Measurements from ENCODE around the gene EPHA4. TPM values are rescaled to one million over a fixed set of nuclear protein-coding genes. Genes with fewer than 3 reads are reported as not detected.

The EPHA4 gene
- polyA plus RNA-seq, 2 of the 4 experiments (the other 2 are of a cell fraction), result 0.54 to 1.1 TPM

DNA sequence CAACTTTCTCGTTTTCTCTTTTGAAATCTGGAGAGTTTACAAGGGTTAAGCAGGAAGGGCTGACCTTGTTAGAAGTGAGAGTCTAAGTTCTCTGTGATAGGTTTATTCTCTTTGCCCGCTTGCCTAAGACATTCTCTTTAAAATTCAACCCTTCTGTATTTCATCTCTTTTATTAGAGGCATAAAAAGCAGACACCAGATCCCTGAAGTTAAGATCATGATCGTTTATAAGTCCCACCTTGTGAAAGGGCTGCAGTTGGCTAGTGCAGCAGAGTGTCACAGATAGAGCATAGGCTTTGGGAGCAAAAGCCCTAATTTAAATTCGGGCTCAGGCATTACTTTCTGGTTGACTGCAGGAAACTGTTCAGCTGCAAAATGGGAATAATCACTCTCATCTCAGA, 181.2 kb downstream of the EPHA4 start:
- H3K27ac ChIP-seq, result no peak overlapping the region
- H3K4me1 ChIP-seq, result no peaks in the 10 kb centered on the region
- WGBS (ENCODE audit: missing lambda C conversion rate), result 16% methylated on average over 4 of the region's 4 CpGs
- TF ChIP-seq, protein P1, sequence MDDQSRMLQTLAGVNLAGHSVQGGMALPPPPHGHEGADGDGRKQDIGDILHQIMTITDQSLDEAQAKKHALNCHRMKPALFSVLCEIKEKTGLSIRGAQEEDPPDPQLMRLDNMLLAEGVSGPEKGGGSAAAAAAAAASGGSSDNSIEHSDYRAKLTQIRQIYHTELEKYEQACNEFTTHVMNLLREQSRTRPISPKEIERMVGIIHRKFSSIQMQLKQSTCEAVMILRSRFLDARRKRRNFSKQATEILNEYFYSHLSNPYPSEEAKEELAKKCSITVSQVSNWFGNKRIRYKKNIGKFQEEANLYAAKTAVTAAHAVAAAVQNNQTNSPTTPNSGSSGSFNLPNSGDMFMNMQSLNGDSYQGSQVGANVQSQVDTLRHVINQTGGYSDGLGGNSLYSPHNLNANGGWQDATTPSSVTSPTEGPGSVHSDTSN (IDR thresholded peaks at IDR 0.05), result no peak
- TF ChIP-seq TFCP2L1 (CRISPR knock-in tag; IDR thresholded peaks at IDR 0.05) (no peak), RARB (CRISPR knock-in tag; IDR thresholded peaks at IDR 0.05) (no peak), HOXB13 (CRISPR knock-in tag; IDR thresholded peaks at IDR 0.05; ENCODE audit: low read depth) (no peak), HOXB5 (CRISPR knock-in tag; IDR thresholded peaks at IDR 0.05) (no peak)
- TF ChIP-seq, protein P2, sequence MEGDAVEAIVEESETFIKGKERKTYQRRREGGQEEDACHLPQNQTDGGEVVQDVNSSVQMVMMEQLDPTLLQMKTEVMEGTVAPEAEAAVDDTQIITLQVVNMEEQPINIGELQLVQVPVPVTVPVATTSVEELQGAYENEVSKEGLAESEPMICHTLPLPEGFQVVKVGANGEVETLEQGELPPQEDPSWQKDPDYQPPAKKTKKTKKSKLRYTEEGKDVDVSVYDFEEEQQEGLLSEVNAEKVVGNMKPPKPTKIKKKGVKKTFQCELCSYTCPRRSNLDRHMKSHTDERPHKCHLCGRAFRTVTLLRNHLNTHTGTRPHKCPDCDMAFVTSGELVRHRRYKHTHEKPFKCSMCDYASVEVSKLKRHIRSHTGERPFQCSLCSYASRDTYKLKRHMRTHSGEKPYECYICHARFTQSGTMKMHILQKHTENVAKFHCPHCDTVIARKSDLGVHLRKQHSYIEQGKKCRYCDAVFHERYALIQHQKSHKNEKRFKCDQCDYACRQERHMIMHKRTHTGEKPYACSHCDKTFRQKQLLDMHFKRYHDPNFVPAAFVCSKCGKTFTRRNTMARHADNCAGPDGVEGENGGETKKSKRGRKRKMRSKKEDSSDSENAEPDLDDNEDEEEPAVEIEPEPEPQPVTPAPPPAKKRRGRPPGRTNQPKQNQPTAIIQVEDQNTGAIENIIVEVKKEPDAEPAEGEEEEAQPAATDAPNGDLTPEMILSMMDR (IDR thresholded peaks at IDR 0.05), result no peak
- DNase-seq (ENCODE audit: low read depth in 1 of 2, low spot score in 1 of 2), result no peak
- no peak overlapping the region for H3K4me2 ChIP-seq
- ChIA-PET CTCF (no interaction called here), POLR2A (no interaction called here)
- H3K4me3 ChIP-seq, result no peak overlapping the region
- H3K9me3 ChIP-seq, result no peaks in the 10 kb centered on the region
- no peak for ATAC-seq
- FAIRE-seq, result no peak

DNA sequence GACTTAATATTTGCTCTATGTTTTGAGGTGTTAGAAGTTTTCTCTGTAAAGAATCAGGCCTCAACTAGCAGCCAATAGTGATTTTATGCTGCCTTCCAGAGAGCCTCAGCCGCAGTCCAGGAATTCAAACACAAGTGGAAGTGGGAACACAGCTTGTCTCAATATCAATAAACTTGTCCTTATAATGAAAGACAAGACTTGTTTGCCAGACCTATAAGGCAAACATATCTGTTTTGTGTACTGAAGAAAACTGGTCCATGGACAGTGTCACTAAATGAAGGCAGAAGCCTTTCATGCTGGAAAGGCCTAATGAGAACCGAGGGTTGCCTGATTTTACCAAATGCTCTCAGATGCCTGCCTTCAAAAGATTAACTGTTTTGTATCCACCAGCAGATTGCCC, 182.2 kb downstream of the EPHA4 start:
- TF ChIP-seq KDM1A (IDR thresholded peaks at IDR 0.05; ENCODE audit: low read depth) (no peak), TFCP2L1 (CRISPR knock-in tag; IDR thresholded peaks at IDR 0.05) (no peak), HOXB13 (CRISPR knock-in tag; IDR thresholded peaks at IDR 0.05; ENCODE audit: low read depth) (no peak), RARB (CRISPR knock-in tag; IDR thresholded peaks at IDR 0.05) (no peak), EHMT2 (IDR thresholded peaks at IDR 0.05; ENCODE audit: low read depth) (no peak), GATA3 (IDR thresholded peaks at IDR 0.05; ENCODE audit: borderline replicate concordance) (no peak)
- TF ChIP-seq, protein P3, sequence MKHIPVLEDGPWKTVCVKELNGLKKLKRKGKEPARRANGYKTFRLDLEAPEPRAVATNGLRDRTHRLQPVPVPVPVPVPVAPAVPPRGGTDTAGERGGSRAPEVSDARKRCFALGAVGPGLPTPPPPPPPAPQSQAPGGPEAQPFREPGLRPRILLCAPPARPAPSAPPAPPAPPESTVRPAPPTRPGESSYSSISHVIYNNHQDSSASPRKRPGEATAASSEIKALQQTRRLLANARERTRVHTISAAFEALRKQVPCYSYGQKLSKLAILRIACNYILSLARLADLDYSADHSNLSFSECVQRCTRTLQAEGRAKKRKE (CRISPR knock-in tag; IDR thresholded peaks at IDR 0.05; ENCODE audit: low read depth), result no peak
- no peak for FAIRE-seq
- DNase-seq (ENCODE audit: low read depth in 1 of 2, low spot score in 1 of 2), result no peak
- H3K4me3 ChIP-seq, result no peak overlapping the region
- H3K4me2 ChIP-seq, result no peak overlapping the region
- CTCF ChIA-PET, result no interaction called here
- no peak overlapping the region for H3K27ac ChIP-seq
- POLR2A ChIA-PET, result no interaction called here
- ATAC-seq, result no peak
- no peaks in the 10 kb centered on the region for H3K4me1 ChIP-seq
- H3K9me3 ChIP-seq, result no peaks in the 10 kb centered on the region
- 49% methylated on average over 2 of the region's 2 CpGs for WGBS (ENCODE audit: missing lambda C conversion rate)

DNA sequence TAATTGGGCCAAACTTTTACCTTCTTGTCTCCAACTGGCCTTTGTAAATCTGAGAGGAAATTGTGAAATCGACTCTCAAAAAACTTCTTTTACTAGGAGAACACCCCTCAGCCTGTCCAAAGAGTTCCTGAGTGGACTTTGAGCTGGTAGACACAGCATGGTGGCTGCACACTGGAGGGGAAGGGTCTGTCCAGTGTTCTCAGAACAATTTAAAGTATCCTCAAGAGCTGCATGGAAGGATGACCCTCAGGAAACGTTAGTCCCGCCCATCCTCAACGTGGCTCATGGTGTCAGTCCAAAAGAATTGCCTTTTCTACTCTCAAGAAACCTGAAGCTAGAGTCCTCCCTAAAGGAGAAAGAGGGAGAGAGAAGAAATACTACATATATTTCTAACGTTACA, 182.7 kb downstream of the EPHA4 start:
- ChIA-PET CTCF (no interaction called here), POLR2A (no interaction called here)
- Histone ChIP-seq H3K4me1 (no peaks in the 10 kb centered on the region), H3K4me2 (no peak overlapping the region), H3K27ac (no peak overlapping the region), H3K4me3 (no peak overlapping the region), H3K9me3 (no peaks in the 10 kb centered on the region)
- TF ChIP-seq NR3C1 (IDR thresholded peaks at IDR 0.05) (no peak), MAFK (IDR thresholded peaks at IDR 0.05; ENCODE audit: partially characterized antibody) (no peak), EP300 (IDR thresholded peaks at IDR 0.05) (no peak), ZNF302 (CRISPR knock-in tag; IDR thresholded peaks at IDR 0.05) (no peak), EHMT2 (IDR thresholded peaks at IDR 0.05; ENCODE audit: low read depth) (no peak)
- TF ChIP-seq, protein P4, sequence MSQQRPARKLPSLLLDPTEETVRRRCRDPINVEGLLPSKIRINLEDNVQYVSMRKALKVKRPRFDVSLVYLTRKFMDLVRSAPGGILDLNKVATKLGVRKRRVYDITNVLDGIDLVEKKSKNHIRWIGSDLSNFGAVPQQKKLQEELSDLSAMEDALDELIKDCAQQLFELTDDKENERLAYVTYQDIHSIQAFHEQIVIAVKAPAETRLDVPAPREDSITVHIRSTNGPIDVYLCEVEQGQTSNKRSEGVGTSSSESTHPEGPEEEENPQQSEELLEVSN (IDR thresholded peaks at IDR 0.05; ENCODE audit: borderline replicate concordance, low read depth), result no peak
- FAIRE-seq (no peak), DNase-seq (ENCODE audit: low read depth in 1 of 2, low spot score in 1 of 2) (no peak), ATAC-seq (no peak)
- WGBS (ENCODE audit: missing lambda C conversion rate), result 15% methylated on average over 5 of the region's 5 CpGs

DNA sequence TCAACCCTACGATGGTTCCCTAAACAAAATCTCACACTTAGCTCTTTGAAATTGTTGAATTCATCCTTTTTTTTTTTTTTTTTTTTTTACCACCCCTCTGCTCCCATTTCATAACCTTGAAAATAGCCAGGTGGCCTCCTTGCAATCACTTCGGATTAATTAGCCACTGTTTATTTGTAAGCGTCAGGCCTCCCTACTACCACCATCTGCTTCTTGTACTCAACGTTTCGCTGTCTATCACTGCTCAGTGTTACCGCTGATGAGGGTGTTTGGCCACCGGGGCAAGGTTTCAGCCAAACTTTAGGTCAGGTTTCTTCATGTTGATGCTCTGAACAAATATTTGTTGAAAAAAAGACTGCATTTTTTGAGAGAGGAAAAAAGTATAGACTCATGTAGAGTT, 183.2 kb downstream of the EPHA4 start:
- H3K4me3 ChIP-seq, result no peak overlapping the region
- H3K9me3 ChIP-seq, result no peaks in the 10 kb centered on the region
- no peak overlapping the region for H3K4me2 ChIP-seq
- ChIA-PET POLR2A (no interaction called here), CTCF (no interaction called here)
- no peak for DNase-seq (ENCODE audit: low read depth in 1 of 2, low spot score in 1 of 2)
- no peak for ATAC-seq
- no peak overlapping the region for H3K27ac ChIP-seq
- FAIRE-seq, result no peak
- WGBS (ENCODE audit: missing lambda C conversion rate), result 31% methylated on average over 7 of the region's 7 CpGs
- no peaks in the 10 kb centered on the region for H3K4me1 ChIP-seq
- TF ChIP-seq RNF2 (IDR thresholded peaks at IDR 0.05; ENCODE audit: borderline replicate concordance, low read depth), result no peak
- TF ChIP-seq, protein P5, sequence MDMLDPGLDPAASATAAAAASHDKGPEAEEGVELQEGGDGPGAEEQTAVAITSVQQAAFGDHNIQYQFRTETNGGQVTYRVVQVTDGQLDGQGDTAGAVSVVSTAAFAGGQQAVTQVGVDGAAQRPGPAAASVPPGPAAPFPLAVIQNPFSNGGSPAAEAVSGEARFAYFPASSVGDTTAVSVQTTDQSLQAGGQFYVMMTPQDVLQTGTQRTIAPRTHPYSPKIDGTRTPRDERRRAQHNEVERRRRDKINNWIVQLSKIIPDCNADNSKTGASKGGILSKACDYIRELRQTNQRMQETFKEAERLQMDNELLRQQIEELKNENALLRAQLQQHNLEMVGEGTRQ (IDR thresholded peaks at IDR 0.05), result no peak
- TF ChIP-seq, protein P4 (IDR thresholded peaks at IDR 0.05; ENCODE audit: borderline replicate concordance, low read depth), result no peak
- no peak for TF ChIP-seq GATA3 (IDR thresholded peaks at IDR 0.05; ENCODE audit: borderline replicate concordance)
- TF ChIP-seq, protein P6, sequence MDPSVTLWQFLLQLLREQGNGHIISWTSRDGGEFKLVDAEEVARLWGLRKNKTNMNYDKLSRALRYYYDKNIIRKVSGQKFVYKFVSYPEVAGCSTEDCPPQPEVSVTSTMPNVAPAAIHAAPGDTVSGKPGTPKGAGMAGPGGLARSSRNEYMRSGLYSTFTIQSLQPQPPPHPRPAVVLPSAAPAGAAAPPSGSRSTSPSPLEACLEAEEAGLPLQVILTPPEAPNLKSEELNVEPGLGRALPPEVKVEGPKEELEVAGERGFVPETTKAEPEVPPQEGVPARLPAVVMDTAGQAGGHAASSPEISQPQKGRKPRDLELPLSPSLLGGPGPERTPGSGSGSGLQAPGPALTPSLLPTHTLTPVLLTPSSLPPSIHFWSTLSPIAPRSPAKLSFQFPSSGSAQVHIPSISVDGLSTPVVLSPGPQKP (IDR thresholded peaks at IDR 0.05; ENCODE audit: low read depth, low read length), result no peak
- no peak for TF ChIP-seq MAFK (IDR thresholded peaks at IDR 0.05; ENCODE audit: partially characterized antibody)
- TF ChIP-seq NPAS2 (CRISPR knock-in tag; IDR thresholded peaks at IDR 0.05; ENCODE audit: borderline replicate concordance), result no peak
- TF ChIP-seq HOXA7 (CRISPR knock-in tag; IDR thresholded peaks at IDR 0.05), result no peak
- no peak for TF ChIP-seq MAZ (IDR thresholded peaks at IDR 0.05; ENCODE audit: borderline replicate concordance, low read depth, low read length)
- TF ChIP-seq CHD4 (IDR thresholded peaks at IDR 0.05; ENCODE audit: borderline replicate concordance), result no peak
- TF ChIP-seq BHLHE40 (IDR thresholded peaks at IDR 0.05; ENCODE audit: low read depth, low read length), result no peak
- no peak for TF ChIP-seq EP300 (IDR thresholded peaks at IDR 0.05)
